SJCRH30 (cell line): Measurements from ENCODE around the gene IQGAP2. TPM values are rescaled to one million over a fixed set of nuclear protein-coding genes. Genes with fewer than 3 reads are reported as not detected.
"Not testable (repeated sequence)": the region's sequence is repeated elsewhere in the genome, so short reads cannot be mapped to it uniquely, and the experiment has no call there.

Experiments
- DNase-seq, 2 experiments: peaks; one replicate each; pipeline ENCODE4 v3.0.0-alpha.2; 2015 to 2020
- H3K27ac ChIP-seq: fragments of 250-450 bp; sonication (Bioruptor Pico); 2 replicates; pipeline ENCODE4 v1.5.1; 2020; ENCODE audit warnings: mild to moderate bottlenecking, moderate library complexity
- H3K27me3 ChIP-seq: fragments of 250-450 bp; sonication (Bioruptor Pico); 2 replicates; pipeline ENCODE4 v1.5.1; 2020; ENCODE audit warnings: mild to moderate bottlenecking, moderate library complexity
- H3K36me3 ChIP-seq: fragments of 250-450 bp; sonication (Bioruptor Pico); 2 replicates; pipeline ENCODE4 v1.5.1; 2020; ENCODE audit warnings: mild to moderate bottlenecking, moderate library complexity
- H3K4me1 ChIP-seq: fragments of 250-450 bp; sonication (Bioruptor Pico); 2 replicates; pipeline ENCODE4 v1.5.1; 2020; ENCODE audit warnings: mild to moderate bottlenecking, moderate library complexity
- H3K4me3 ChIP-seq: fragments of 250-450 bp; sonication (Bioruptor Pico); 2 replicates; pipeline ENCODE4 v1.5.1; 2020; ENCODE audit warnings: mild to moderate bottlenecking, moderate library complexity
- H3K9me3 ChIP-seq: fragments of 250-450 bp; sonication (Bioruptor Pico); replicated peaks from 2 replicates; pipeline ENCODE4 v1.5.1; 2020; ENCODE audit warnings: mild to moderate bottlenecking, moderate library complexity
- total RNA-seq: library from RNA; depleted of rRNA; stranded (reverse); fragments of >200 nt; shearing (Covaris generic); gene quantifications from 2 replicates; pipeline ENCODE4 v1.2.3, GENCODE V29; 2014; rRNA removed

Gene IQGAP2
- 8.5 and 11.4 TPM in 2 replicates for total RNA-seq

GRCh38 chr5:76402886-76403765 lies at the start of gene IQGAP2:
Gene IQGAP2 (plus strand): TSS chr5:76403285. CDS start chr5:76403546, 261 bp downstream.
- H3K27ac ChIP-seq = no peak within 1 kb of the TSS
- DNase-seq = peak; percentile 13 to 35
- no peaks in the 10 kb centered on the region for H3K27me3 ChIP-seq

GRCh38 chr5:76356887-76357286 lies 46.2 kb upstream of the IQGAP2 start:
- Histone ChIP-seq H3K27ac (no peak overlapping the region), H3K36me3 (no peaks in the 10 kb centered on the region), H3K9me3 (no peaks in the 10 kb centered on the region), H3K4me1 (no peaks in the 10 kb centered on the region), H3K27me3 (no peaks in the 10 kb centered on the region), H3K4me3 (no peak overlapping the region)
- no peak for DNase-seq

More at GRCh38 chr5:76402886-76403765, at the start of gene IQGAP2:
- Histone ChIP-seq H3K36me3 (no peaks in the 10 kb centered on the region), H3K4me1 (no peaks in the 10 kb centered on the region), H3K4me3 (peak within 1 kb of the TSS; percentile 48), H3K9me3 (no peaks in the 10 kb centered on the region)

- no peaks in the 10 kb centered on the region for H3K4me1 ChIP-seq
- no peak overlapping the region for H3K27ac ChIP-seq
- no peaks in the 10 kb centered on the region for H3K27me3 ChIP-seq
- DNase-seq = no peak
- H3K36me3 ChIP-seq = no peaks in the 10 kb centered on the region
- H3K4me3 ChIP-seq = no peak overlapping the region
- H3K9me3 ChIP-seq = no peaks in the 10 kb centered on the region
Observed at GRCh38 chr5:76363352-76364225, 39.5 kb upstream of the IQGAP2 start.

GRCh38 chr5:76364226-76364589 lies 38.9 kb upstream of the IQGAP2 start:
- Histone ChIP-seq H3K9me3 (no peaks in the 10 kb centered on the region), H3K4me1 (no peaks in the 10 kb centered on the region), H3K4me3 (no peak overlapping the region), H3K36me3 (no peaks in the 10 kb centered on the region), H3K27ac (no peak overlapping the region), H3K27me3 (no peaks in the 10 kb centered on the region)
- no peak for DNase-seq

GRCh38 chr5:76365561-76365960 lies 37.5 kb upstream of the IQGAP2 start:
- Histone ChIP-seq H3K9me3 (no peaks in the 10 kb centered on the region), H3K36me3 (no peaks in the 10 kb centered on the region), H3K4me1 (no peaks in the 10 kb centered on the region), H3K27ac (no peak overlapping the region), H3K4me3 (no peak overlapping the region), H3K27me3 (no peaks in the 10 kb centered on the region)
- DNase-seq = no peak

- Histone ChIP-seq H3K36me3 (no peaks in the 10 kb centered on the region), H3K9me3 (no peaks in the 10 kb centered on the region), H3K4me3 (no peak overlapping the region), H3K27me3 (no peaks in the 10 kb centered on the region), H3K4me1 (no peaks in the 10 kb centered on the region), H3K27ac (no peak overlapping the region)
- DNase-seq = no peak
Observed at GRCh38 chr5:76366596-76366995, 36.5 kb upstream of the IQGAP2 start.

GRCh38 chr5:76367623-76368371 lies 35.3 kb upstream of the IQGAP2 start:
- Histone ChIP-seq H3K27ac (no peak overlapping the region), H3K9me3 (no peaks in the 10 kb centered on the region), H3K4me3 (no peak overlapping the region), H3K27me3 (no peaks in the 10 kb centered on the region), H3K36me3 (no peaks in the 10 kb centered on the region), H3K4me1 (no peaks in the 10 kb centered on the region)
- DNase-seq = no peak

GRCh38 chr5:76368941-76369340 lies 34.1 kb upstream of the IQGAP2 start:
- Histone ChIP-seq H3K27me3 (no peaks in the 10 kb centered on the region), H3K4me1 (no peaks in the 10 kb centered on the region), H3K36me3 (no peaks in the 10 kb centered on the region), H3K9me3 (no peaks in the 10 kb centered on the region), H3K4me3 (no peak overlapping the region), H3K27ac (no peak overlapping the region)
- DNase-seq = no peak

GRCh38 chr5:76369668-76370067 lies 33.4 kb upstream of the IQGAP2 start:
- H3K4me1 ChIP-seq, DNase-seq, H3K4me3 ChIP-seq, H3K9me3 ChIP-seq, H3K27ac ChIP-seq, H3K36me3 ChIP-seq, H3K27me3 ChIP-seq: not testable (repeated sequence)

GRCh38 chr5:76371960-76372322 lies 31.1 kb upstream of the IQGAP2 start:
- Histone ChIP-seq H3K36me3 (no peaks in the 10 kb centered on the region), H3K4me3 (no peak overlapping the region), H3K4me1 (no peaks in the 10 kb centered on the region), H3K9me3 (no peaks in the 10 kb centered on the region), H3K27me3 (no peaks in the 10 kb centered on the region), H3K27ac (no peak overlapping the region)
- DNase-seq = no peak

- H3K4me1 ChIP-seq = no peaks in the 10 kb centered on the region
- H3K27me3 ChIP-seq = no peaks in the 10 kb centered on the region
- no peaks in the 10 kb centered on the region for H3K36me3 ChIP-seq
- no peaks in the 10 kb centered on the region for H3K9me3 ChIP-seq
- peak; percentile 26 to 47 for DNase-seq
- H3K27ac ChIP-seq = no peak overlapping the region
- no peak overlapping the region for H3K4me3 ChIP-seq
Observed at GRCh38 chr5:76372323-76373054, 30.6 kb upstream of the IQGAP2 start.

- Histone ChIP-seq H3K27ac (no peak overlapping the region), H3K4me1 (no peaks in the 10 kb centered on the region), H3K36me3 (no peaks in the 10 kb centered on the region), H3K27me3 (0 out of 2 replicates have a peak, but pooled peaks cover 10% of the 10 kb centered on the region), H3K4me3 (no peak overlapping the region), H3K9me3 (no peaks in the 10 kb centered on the region)
- DNase-seq = no peak
Observed at GRCh38 chr5:76376148-76376865, 26.8 kb upstream of the IQGAP2 start.

- Histone ChIP-seq H3K27ac (no peak overlapping the region), H3K9me3 (no peaks in the 10 kb centered on the region), H3K4me3 (no peak overlapping the region), H3K36me3 (no peaks in the 10 kb centered on the region), H3K27me3 (0 out of 2 replicates have a peak, but pooled peaks cover 10% of the 10 kb centered on the region), H3K4me1 (no peaks in the 10 kb centered on the region)
- no peak for DNase-seq
Observed at GRCh38 chr5:76376866-76377230, 26.2 kb upstream of the IQGAP2 start.

GRCh38 chr5:76378355-76378754 lies 24.7 kb upstream of the IQGAP2 start:
- Histone ChIP-seq H3K36me3 (no peaks in the 10 kb centered on the region), H3K27ac (no peak overlapping the region), H3K9me3 (no peaks in the 10 kb centered on the region), H3K4me1 (no peaks in the 10 kb centered on the region), H3K4me3 (no peak overlapping the region), H3K27me3 (0 out of 2 replicates have a peak, but pooled peaks cover 10% of the 10 kb centered on the region)
- DNase-seq = no peak
